ENCODE measurements around the gene CD4.
"Not testable (repeated sequence)": the region's sequence is repeated elsewhere in the genome, so short reads cannot be mapped to it uniquely, and the experiment has no call there.

CD4 gene

GRCh38 chr12:6868211-6869048, 79.1 kb downstream of the CD4 start:
- no peak for DNase-seq (ENCODE audit: low read depth)

DNA sequence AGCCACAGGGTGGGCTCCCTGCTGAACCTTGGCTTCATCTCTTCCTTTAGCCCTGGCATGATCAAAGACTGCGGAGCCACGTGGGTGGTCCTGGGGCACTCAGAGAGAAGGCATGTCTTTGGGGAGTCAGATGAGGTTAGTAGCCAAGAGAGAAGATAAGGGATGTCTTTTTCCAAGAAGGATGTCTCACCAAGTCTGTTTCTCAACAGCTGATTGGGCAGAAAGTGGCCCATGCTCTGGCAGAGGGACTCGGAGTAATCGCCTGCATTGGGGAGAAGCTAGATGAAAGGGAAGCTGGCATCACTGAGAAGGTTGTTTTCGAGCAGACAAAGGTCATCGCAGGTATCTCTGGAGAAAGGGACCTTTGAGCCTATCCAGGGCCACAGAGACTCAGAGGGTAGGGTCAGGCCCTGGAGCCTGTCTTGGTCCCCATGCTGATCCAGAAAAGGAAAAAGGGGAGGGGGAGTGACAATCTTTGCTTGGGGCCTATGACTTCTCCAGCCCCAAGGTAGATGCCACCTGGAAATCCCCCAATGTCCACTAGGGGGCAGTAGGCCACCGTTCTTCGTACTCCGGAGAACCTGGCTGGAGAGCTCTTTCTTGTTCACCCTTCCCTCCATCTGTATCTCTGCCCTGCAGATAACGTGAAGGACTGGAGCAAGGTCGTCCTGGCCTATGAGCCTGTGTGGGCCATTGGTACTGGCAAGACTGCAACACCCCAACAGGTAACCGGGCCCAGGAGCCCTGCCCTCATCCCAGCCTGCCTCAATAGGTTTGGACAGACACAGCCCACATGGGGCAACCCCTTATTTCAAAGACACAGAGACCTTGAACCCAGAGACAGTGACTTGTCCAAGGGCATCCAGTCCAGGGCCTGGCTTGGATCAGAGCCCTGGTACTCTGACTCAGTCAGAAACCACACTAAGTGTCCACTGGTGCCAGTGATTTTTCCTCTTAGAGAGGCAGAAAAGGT, 80.0 kb downstream of the CD4 start:
- peak; percentile 67 for DNase-seq (ENCODE audit: low read depth)

GRCh38 chr12:6870304-6870703, 81.0 kb downstream of the CD4 start:
- DNase-seq (ENCODE audit: low read depth), result not testable (repeated sequence)
